ENCODE measurements around the gene FBXO39.
"Not testable (repeated sequence)": the region's sequence is repeated elsewhere in the genome, so short reads cannot be mapped to it uniquely, and the experiment has no call there.

Gene FBXO39

DNA sequence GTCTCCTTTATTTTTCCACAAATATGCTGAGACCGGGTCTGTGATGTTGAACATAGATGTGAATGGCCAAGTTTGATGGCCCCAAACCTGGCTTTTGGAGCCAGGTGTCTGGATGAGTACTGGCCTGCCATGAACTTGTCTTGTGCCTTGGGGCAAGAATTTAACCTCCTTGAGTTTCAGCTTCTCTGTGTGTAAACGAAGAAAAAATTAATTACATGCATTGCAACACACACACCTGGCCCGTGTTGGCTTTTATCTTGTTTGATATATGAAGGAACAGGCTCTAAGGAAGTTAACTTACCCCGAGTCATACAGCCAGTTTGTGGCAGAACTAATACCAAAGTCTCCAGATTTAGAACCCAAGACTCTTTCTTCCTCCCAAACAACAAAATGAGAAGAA, 13.1 kb downstream of the FBXO39 start:
- DNase-seq (ENCODE audit: low read depth in 2 of 2): no peak

DNA sequence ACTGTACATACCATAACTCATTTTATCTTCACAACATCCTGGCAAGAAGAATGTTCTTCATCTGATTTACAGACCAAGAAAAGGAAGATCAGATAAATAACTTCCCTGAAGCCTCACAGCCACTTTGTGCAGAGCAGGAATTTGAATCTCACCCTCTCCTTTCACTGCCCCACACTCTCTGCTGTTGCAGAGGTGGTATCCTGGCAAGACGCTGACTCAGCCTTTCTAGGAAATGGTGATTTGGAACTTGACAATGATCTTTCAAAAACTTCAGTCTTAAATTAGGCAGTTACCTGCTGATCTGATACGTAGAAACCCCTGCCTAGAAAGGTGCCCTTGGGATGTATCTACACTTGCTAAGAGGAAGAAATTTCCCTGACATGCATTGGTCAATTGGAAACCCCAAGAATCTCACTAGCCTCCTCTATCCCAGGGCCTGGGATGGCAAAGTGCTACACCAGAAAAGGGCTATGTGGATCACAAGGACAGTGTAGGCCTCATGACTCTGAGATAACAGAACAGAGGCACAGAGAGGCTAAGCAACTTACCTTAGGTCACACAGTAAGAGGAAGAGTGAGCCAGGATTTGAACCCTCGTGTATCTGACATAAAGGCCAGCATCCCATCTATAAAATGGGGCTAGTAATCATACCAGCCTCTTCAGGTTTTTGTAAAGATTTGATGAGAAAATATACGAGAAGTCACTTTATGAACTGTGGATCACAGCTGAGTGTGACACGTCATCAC, 17.9 kb downstream of the FBXO39 start:
- DNase-seq (ENCODE audit: low read depth in 2 of 2): no peak

DNA sequence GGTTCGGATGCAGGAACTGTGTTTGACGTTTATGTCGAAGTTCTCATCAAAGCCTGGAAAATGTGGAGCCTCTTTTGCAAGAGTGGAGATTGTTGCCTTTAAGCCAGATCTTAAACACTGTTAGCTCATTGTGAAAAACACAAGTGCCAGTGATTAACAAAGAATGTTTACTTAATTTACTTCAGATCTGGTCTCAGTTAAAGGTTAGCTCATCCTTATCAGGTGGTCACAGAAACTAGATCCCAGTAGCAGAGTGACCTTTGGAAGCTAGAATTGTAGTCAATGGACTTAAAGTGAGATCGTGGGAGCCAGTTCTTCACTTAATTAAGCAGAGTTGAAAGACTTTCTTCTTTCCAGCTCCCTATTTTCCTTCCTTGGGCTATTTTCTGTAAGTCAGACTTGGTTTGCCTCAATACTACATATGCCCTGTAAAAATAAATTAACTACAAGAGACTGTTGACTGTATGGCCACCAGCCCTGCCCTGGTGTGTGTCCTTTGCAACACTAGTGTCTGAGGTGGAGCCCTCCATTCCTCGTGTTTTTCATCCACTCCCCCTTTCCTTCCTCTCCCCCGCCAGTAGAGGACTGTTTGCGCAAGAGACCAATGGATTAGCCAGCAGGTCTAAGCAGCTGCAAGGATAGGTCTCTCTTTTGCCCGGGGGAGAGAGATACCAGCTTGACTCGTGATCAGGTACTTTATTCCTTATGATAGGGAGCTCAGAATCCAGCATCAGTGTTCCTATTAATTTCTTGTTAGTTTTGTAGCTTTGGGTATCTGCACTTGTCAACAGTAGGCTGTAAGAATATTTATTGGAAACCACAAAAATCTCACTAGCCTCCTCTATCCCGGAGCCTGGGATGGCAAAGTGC, 20.2 kb downstream of the FBXO39 start:
- no peak for DNase-seq (ENCODE audit: low read depth in 2 of 2)

DNA sequence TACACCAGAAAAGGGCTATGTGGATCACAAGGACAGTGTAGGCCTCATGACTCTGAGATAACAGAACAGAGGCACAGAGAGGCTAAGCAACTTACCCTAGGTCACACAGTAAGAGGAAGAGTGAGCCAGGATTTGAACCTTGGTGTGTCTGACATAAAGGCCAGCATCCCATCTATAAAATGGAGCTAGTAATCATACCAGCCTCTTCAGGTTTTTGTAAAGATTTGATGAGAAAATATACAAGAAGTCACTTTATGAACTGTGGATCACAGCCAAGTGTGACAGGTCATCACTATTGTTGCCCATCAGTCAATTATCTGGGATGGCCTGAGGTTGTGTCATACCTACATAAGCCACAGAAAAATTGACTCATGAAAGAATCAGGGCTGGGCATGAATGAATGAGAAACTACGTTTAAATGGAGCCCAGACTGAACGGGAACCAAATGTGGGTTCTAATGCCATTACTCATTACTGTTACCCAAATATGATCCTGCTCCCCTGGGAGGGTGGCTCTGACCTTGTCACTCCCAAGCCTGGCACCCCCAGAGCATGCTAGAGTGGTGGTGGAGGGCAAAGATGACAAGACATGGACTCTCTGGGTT, 21.0 kb downstream of the FBXO39 start:
- DNase-seq (ENCODE audit: low read depth in 2 of 2): no peak

DNA sequence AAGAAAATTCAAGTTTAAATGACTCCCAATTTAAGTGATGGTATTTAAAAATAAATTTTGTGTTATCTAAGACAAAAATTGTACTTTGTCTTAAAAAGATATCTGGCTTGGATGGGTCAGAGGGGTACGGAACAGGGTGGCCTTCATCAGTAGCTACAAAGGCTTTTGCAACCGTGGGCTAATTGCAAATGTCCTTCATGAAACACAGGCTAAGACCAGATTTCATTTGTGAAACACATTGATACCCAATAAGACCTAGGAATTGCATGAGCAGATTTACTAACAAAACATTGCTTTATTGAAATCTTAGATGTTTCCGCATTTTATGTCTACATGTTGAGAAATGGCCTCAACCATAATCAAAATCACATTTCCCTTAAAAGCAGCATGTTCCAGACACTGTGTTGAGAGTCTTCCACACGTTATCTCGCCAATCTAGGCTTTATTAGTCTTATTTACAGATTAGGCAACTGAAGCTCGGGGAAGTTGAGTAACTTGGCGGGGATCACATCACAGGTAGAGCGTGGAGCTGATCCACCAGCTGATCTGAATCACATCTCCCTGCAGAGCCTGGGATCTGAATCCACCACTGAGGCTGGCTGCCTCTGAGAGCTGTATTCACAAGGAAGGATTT, 21.8 kb downstream of the FBXO39 start:
- DNase-seq (ENCODE audit: low read depth in 2 of 2): no peak

DNA sequence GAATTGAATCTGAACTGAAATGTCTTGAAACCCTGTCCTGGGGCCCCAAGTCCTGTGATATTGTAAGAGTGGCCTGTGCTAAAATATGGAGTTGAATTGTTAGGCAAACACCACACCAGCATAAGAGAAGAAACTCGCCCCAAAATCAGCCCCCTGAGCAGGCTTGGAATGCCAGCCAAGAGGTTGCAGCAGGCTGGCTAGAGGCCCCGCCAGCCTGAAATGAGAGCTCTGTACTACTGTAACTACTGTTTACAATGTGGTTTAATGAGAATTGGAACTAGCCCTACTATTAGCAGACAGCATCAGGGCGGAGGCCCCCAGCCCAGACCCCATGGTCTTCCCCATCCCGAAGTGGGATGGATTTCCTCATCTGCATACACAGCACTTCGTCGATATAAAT, 23.7 kb downstream of the FBXO39 start:
- DNase-seq (ENCODE audit: low read depth in 2 of 2): no peak

DNA sequence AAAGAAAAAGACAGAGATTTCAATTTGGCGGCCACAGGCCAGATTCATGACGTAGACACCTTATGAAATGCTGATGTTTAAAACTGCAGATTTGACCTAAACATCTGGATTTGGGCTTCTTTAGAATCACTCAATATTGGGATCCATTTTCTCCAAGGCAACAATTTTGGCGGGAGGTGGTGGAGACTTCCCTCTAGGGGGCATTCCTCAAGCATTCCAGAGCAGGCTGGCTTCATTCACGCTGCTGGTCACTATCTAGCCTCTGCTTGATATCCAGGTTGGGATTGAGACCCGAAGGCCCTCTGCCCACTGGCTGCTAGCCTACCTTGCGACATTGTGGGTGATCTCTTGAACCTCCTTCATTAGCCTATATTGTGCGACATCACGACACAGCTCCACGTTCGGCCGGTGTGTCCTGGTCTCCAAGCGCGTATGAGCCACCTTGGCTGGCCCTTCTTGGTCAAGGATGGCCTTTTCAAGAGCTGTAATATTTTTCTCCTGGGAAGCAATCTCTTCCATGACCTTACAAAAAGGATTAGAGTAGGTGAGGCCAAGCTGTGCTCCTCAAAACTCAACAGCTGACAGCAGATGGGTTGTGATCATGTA, 24.5 kb downstream of the FBXO39 start:
- DNase-seq (ENCODE audit: low read depth in 2 of 2): no peak

DNA sequence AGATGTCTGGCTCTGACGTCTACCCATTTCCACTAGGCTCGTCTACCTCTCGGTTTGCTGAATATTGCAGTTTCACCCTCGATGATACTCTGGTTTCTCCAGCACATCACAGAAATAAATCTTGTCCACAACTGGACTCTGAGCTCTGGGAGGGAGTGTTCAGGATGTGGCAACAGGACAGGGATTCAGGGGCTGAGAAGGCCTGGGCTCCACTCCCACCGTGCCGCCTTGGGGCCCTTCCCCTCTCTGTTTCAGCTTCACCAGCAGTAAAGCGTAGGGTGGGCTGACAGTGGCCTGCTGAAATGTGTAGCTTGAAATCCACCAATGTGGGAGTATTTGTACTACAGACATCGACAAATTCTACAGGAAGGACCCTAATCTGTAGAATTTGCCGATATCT, 35.5 kb downstream of the FBXO39 start:
- DNase-seq (ENCODE audit: low read depth in 2 of 2): no peak

DNA sequence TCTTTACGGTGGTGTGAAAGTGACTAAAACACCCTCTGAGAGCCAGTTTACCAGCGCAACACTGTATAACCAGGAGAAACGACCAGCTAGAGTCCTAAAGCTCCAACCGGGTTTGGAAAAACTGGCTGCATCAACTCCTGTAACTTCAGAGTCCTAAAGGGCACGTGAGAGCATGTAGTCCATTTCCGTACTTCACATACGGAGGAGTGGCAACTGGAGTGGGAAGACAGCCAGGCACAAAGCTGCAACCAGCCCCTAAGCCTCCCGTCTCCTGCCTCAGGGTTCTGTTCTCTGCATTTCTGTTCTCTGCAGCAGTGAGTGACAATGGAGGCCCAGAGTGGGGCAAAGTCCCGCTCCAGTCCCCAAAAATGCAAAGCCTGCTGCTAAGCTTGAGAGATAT, 36.3 kb downstream of the FBXO39 start:
- no peak for DNase-seq (ENCODE audit: low read depth in 2 of 2)

DNA sequence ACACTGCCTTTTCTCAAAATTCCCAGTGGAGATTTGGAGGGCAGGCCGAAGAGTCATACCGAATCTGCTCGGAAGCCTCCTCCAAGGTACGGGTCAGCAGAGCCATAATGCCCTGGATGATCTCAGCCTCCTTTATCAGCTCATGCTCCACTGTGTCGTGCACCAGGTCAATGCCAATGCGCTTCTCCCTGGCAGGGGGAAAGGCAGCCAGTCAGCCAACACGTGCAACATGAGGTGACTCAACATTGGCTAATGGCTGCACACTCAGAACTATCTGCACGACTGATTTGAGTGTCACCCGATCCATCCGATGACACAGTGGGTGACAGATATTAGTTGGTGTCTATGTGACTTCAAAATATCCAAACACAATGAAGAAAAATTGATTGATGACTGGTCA, 39.8 kb downstream of the FBXO39 start:
- no peak for DNase-seq (ENCODE audit: low read depth in 2 of 2)

DNA sequence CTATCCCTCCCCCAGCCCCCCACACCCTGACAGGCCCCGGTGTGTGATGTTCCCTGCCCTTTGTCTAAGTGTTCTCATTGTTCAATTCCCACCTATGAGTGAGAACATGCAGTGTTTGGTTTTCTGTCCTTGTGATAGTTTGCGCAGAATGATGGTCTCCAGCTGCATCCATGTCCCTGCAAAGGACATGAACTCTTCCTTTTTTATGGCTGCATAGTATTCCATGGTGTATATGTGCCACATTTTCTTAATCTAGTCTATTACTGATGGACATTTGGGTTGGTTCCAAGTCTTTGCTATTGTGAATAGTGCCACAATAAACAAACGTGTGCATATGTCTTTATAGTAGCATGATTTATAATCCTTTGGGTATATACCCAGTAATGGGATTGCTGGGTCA, 40.4 kb downstream of the FBXO39 start:
- not testable (repeated sequence) for DNase-seq (ENCODE audit: low read depth in 2 of 2)

DNA sequence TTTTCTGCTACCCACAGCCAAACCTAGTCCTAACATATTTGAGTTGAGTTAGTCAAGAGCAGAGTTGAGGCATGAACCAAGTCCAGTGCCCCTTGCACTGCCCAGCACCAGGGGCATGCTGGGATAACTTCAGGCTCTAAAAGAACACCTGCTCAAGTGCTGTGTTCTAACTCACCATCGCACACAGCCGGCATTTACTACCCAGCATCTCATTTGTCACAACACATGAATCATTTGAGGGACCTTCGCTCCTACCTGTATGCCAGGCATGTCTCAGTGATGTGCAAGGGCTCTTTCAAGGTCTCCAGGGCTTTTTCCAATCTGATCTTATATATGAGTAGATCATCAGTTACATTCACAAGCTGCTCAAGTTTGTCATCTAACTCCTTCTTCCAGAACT, 42.9 kb downstream of the FBXO39 start:
- DNase-seq (ENCODE audit: low read depth in 2 of 2): no peak

DNA sequence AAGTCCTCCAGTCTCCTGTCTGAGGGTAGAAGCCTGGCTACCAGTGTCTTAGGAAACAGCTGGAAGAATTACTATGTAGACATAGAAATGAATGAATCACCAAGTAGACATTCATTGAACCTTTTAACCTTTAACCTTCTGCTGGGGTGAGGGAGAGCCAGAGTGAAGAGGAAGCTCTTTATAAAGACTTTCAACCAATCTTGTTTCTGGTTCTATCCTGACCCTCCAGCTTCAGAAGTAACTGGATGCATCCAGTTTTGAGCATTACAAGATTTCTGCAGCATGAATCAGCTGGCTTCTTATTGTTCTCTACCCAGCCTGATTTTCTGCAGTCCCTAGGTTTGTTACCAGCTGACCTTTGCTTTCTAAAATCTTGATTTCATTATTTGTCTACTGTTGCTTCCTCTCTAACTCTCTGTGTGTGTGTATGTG, 47.0 kb downstream of the FBXO39 start:
- DNase-seq (ENCODE audit: low read depth in 2 of 2): no peak

DNA sequence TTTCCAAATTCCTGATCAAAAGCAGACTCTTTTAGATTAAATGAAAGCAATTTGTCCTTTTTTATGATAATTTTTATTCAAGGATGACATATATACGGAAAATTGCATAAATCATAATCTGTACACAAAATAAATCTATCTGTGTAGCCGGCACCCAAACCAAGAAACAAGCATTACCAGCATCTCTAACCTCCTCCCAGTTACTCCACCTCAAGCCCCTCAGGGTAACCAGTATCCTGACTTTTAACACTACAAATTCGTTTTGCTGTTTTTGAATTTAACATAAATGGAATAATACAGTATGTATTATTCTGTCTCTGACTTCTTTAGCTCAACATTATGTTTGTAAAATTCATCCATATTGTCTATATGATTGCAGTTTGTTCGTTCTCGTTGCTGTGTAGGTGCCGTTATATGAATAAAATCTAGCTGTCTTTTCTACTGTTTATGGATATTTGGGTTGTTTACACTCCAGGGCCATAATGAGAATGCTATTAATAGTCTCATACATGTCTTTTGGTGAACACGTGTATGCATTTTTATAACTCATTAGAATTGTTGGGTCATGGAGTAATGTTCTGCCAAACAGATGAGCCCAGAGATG, 54.5 kb downstream of the FBXO39 start:
- no peak for DNase-seq (ENCODE audit: low read depth in 2 of 2)

DNA sequence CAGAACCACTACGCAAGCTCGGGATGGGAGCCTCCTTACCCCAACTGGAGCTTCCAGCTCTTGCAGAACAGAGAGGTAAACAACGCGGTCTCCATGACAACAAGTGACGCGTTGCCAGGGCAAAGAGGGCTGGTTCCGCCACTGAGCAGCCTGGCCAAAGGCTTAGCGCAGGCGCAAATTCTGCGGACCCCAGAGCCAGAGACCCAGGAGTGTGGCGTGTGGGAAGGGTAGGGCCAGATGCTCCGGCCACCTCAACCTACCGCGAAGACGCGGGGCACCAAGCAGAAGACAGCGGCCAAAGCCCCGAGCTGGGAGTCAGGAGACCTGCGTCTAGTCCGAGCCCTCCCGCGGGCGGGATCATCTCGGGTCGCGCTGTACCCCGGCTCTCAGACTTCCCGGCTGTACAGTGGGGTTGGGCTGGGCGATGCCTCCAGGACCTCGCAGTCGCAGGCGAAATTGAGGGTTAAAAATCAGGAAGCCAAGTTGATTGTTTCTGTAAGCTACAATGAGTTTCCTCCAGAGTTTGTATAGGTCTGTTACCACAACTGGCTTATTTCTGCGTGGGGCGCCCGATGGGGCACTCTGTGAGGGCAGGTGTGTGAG, 55.7 kb downstream of the FBXO39 start, which contains the start of gene TEKT1:
TEKT1 (minus strand) TSS at position 69 of the 603 bp plus-strand sequence. CDS start 1,353 bp downstream, outside the sequence.
- peak; percentile 32 to 40 for DNase-seq (ENCODE audit: low read depth in 2 of 2)
